Natural killer cell treated with Interleukin-12 subunit alpha and Interleukin-12 subunit beta and Interleukin-15 and Interleukin-18, amount 100 ng/mL, for 72 hours (primary cell): ENCODE results near the gene CHRNE. TPM values are rescaled to one million over a fixed set of nuclear protein-coding genes. Genes with fewer than 3 reads are reported as not detected.

Source experiments
- ATAC-seq, 2 donors: fragments of 150-1000 bp; cut with Tn5 transposase in 1 of 2; sonication (Bioruptor Pico), chemical (Tn5 transposase) in 1 of 2; 2 replicates each; pipeline ENCODE4 v1.10.0; 2021
- DNase-seq: peaks from one replicate; pipeline ENCODE4 v3.0.0; 2022; ENCODE audit warnings: low spot score
- H3K27ac Mint-ChIP-seq, 2 donors: 1 replicate in 1 of 2; 2 replicates in 1 of 2; pipeline ENCODE4 v1.8.0; 2022; ENCODE audit warnings: mixed read lengths in 2 of 2, mild to moderate bottlenecking in 1 of 2, moderate library complexity in 1 of 2
- H3K27me3 Mint-ChIP-seq, 2 donors: 1 replicate in 1 of 2; 2 replicates in 1 of 2; pipeline ENCODE4 v1.8.0; 2022; ENCODE audit warnings: mixed read lengths in 2 of 2
- H3K36me3 Mint-ChIP-seq: one replicate; pipeline ENCODE4 v1.8.0; 2022; ENCODE audit warnings: mixed read lengths
- H3K4me1 Mint-ChIP-seq, 2 donors: 1 replicate in 1 of 2; 2 replicates in 1 of 2; pipeline ENCODE4 v1.8.0; 2022; ENCODE audit warnings: low read depth in 2 of 2, mixed read lengths in 2 of 2, mild to moderate bottlenecking in 1 of 2
- H3K4me3 Mint-ChIP-seq: one replicate; pipeline ENCODE4 v1.8.0; 2022; ENCODE audit warnings: mixed read lengths
- H3K9me3 Mint-ChIP-seq: 2 replicates; pipeline ENCODE4 v1.8.0; 2022; ENCODE audit warnings: mixed read lengths
- total RNA-seq, 2 donors: library from RNA; stranded (reverse); gene quantifications; one replicate each; pipeline ENCODE4 v1.2.3, GENCODE V29; 2022

The CHRNE gene
- total RNA-seq, 2 donors from 2014 or later = 3.9 to 7.6 TPM

- peaks cover 17 to 34% of the 10 kb centered on the region in 2 donors for H3K4me1 Mint-ChIP-seq
- H3K4me3 Mint-ChIP-seq = no peak overlapping the region
- no peaks in the 10 kb centered on the region for H3K27me3 Mint-ChIP-seq
- ATAC-seq (no peak), DNase-seq (no peak)
- peaks cover 4% of the 10 kb centered on the region for H3K9me3 Mint-ChIP-seq
- no peak overlapping the region for H3K27ac Mint-ChIP-seq
- H3K36me3 Mint-ChIP-seq = peaks cover 6% of the 10 kb centered on the region
Observed at GRCh38 chr17:4856937-4857314, 46.0 kb downstream of the CHRNE start.

DNA sequence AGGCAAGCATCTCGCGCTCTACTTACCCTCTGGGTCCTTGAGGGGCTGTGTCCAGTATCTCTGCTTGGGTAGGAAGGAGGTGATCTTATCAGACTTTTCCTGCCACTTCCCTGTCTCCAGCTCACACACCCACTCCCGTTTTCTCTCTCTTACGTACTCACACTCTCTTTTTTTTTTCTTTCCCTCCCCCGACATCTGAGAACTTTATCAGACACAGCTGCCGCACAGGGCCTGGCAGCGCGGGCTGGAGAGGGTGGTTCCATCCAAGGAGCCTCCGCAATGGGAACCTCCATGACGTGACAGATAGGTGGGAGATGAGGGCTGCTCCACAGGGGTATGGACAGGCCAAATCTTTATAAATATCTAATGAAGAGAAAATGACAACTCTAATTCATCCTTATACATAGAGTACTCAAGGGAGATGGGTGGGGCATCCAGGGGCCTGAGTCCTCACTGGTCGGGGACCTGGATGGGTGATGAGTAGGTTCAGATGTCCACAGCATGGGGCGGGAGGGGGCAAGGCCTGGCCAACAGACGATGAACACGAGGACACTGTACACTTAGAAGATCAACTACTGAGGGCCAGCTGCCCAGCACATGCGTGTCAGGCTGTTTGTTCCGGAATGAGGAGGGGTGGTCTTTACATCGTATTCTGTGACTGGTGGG is 46.5 kb downstream of the CHRNE start:
- Mint-ChIP-seq H3K36me3 (peaks cover 7% of the 10 kb centered on the region), H3K27me3 (no peaks in the 10 kb centered on the region), H3K4me1 (peaks cover 22 to 37% of the 10 kb centered on the region in 2 donors), H3K4me3 (no peak overlapping the region), H3K9me3 (peaks cover 5% of the 10 kb centered on the region), H3K27ac (no peak overlapping the region)
- ATAC-seq (no peak), DNase-seq (no peak)

GRCh38 chr17:4854111-4854681 is 48.7 kb downstream of the CHRNE start:
- ATAC-seq (no peak), DNase-seq (no peak)
- H3K9me3 Mint-ChIP-seq = peaks cover 5% of the 10 kb centered on the region
- peak overlapping the region in 1 of 2 donors; percentile 66 for H3K27ac Mint-ChIP-seq
- no peak overlapping the region for H3K4me3 Mint-ChIP-seq
- H3K36me3 Mint-ChIP-seq = peaks cover 7% of the 10 kb centered on the region
- H3K4me1 Mint-ChIP-seq = peaks cover 30 to 46% of the 10 kb centered on the region in 2 donors
- H3K27me3 Mint-ChIP-seq = peaks cover 0 to 3% of the 10 kb centered on the region in 2 donors

DNA sequence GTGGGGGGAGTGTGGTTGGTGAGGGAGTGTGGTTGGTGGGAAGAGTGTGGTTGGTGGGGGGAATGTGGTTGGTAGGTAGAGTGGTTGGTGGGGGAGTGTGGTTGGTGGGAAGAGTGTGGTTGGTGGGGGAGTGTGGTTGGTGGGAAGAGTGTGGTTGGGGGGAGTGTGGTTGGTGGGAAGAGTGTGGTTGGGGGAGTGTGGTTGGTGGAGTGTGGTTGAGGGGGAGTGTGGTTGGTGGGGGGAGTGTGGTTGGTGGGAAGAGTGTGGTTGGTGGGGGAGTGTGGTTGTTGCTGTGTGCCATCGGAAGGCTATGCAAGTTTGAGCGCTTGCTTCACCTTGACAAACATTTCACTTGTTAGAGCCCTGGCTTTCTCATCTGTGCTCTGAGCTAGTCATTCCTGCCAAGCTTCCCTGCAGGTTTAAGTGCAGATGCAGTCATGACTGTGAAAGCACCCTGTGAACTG is 49.7 kb downstream of the CHRNE start:
- Mint-ChIP-seq H3K4me1 (peaks cover 30 to 40% of the 10 kb centered on the region in 2 donors), H3K9me3 (peaks cover 5% of the 10 kb centered on the region), H3K4me3 (no peak overlapping the region), H3K27ac (peak overlapping the region in 1 of 2 donors; percentile 50), H3K27me3 (peaks cover 0 to 3% of the 10 kb centered on the region in 2 donors), H3K36me3 (peaks cover 7% of the 10 kb centered on the region)
- DNase-seq (no peak), ATAC-seq (no peak)

DNA sequence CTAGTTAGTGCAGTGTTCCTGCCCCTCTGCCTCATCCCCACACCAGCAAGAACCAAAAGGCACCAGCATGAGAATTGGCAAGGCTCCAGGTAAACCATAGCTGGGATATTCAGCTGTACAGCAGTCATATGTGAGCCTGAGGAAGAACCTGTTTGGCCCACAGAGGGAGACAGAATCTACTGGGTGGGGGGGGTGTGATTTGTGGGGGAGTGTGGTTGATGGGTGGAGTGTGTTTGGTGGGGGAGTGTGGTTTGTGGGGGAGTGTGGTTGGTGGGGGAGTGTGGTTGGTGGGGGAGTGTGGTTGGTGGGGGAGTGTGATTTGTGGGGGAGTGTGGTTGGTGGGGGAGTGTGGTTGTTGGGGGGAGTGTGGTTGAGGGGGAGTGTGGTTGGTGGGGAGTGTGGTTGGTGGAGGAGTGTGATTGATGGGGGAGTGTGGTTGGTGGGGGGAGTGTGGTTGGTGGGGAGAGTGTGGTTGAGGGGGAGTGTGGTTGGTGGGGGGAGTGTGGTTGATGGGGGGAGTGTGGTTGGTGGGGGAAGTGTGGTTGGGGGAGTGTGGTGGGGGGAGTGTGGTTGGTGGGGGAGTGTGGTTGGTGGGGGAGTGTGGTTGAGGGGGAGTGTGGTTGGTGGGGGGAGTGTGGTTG is 50.2 kb downstream of the CHRNE start:
- DNase-seq (no peak), ATAC-seq (no peak)
- Mint-ChIP-seq H3K27me3 (peaks cover 0 to 3% of the 10 kb centered on the region in 2 donors), H3K36me3 (peaks cover 7% of the 10 kb centered on the region), H3K4me3 (no peak overlapping the region), H3K9me3 (peaks cover 5% of the 10 kb centered on the region), H3K4me1 (peaks cover 32 to 42% of the 10 kb centered on the region in 2 donors), H3K27ac (peak overlapping the region; percentile 15 to 60)

DNA sequence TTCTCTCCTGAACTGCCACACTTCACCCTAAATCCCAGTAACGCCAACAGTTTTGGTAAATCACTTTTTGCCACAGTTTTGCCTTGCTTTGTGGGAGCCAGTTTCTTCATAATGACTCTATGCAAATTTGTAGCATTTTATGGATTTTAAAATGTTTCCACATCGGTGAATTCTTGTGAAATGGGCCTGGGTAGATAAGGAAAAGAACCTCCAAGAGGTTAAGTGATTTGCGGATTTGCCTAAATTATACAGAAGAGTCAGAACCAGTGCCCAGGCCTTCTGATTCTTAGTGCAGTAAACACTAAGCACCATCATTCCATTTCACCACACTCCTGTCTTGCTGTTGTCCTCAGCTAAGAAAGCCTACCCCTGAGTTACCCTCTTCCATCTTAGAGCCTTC is 51.8 kb downstream of the CHRNE start:
- H3K36me3 Mint-ChIP-seq = peaks cover 7% of the 10 kb centered on the region
- no peak overlapping the region for H3K27ac Mint-ChIP-seq
- DNase-seq = no peak
- ATAC-seq = no peak
- H3K4me1 Mint-ChIP-seq = peaks cover 39 to 40% of the 10 kb centered on the region in 2 donors
- peaks cover 0 to 3% of the 10 kb centered on the region in 2 donors for H3K27me3 Mint-ChIP-seq
- peaks cover 5% of the 10 kb centered on the region for H3K9me3 Mint-ChIP-seq
- no peak overlapping the region for H3K4me3 Mint-ChIP-seq

GRCh38 chr17:4850246-4850645 is 52.7 kb downstream of the CHRNE start:
- Mint-ChIP-seq H3K27ac (peak overlapping the region in 1 of 2 donors; percentile 20), H3K36me3 (peaks cover 7% of the 10 kb centered on the region), H3K27me3 (peaks cover 0 to 3% of the 10 kb centered on the region in 2 donors), H3K9me3 (peaks cover 5% of the 10 kb centered on the region), H3K4me1 (peaks cover 43 to 45% of the 10 kb centered on the region in 2 donors), H3K4me3 (no peak overlapping the region)
- no peak for ATAC-seq
- no peak for DNase-seq

DNA sequence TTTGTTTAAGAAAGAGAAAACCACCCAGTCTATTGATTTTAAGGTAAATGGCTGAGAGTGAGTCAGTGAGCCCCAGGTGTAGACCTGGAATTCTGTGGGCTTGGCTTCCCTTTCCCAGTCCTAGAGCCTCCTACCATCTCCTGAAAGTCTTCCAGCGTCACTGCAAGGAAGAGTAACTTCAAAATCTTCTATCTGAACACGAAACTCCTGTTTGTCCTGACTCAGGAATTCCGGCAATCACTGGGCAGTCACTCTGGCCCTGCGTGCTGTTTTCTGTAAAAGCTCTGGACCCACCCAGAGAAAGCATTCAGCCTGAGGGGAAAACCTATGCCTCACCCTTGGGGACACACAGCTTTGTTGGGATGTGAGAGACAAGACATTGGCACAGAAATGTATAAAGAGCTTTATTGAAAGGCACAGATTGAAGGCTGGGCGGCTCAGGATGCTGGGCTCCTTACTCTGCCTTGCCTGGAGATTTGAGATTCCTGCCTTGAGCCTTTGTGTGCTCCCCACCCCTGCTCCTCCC is 53.8 kb downstream of the CHRNE start:
- no peak overlapping the region for H3K4me3 Mint-ChIP-seq
- peaks cover 5% of the 10 kb centered on the region for H3K9me3 Mint-ChIP-seq
- H3K27me3 Mint-ChIP-seq = peaks cover 0 to 3% of the 10 kb centered on the region in 2 donors
- ATAC-seq (no peak), DNase-seq (no peak)
- H3K4me1 Mint-ChIP-seq = peaks cover 37 to 44% of the 10 kb centered on the region in 2 donors
- no peak overlapping the region for H3K27ac Mint-ChIP-seq
- H3K36me3 Mint-ChIP-seq = peaks cover 7% of the 10 kb centered on the region

Other genes with a start within 250 kb of the CHRNE start
- gene PELP1, start 199.0 kb downstream of the CHRNE start, total RNA-seq = 100 to 1,000 TPM in 1 of 2 donors, 10 to 100 TPM in 1; 76.9 to 161 TPM
- 100 to 1,000 TPM; 834 to 935 TPM for gene ARRB2, start 192.5 kb downstream of the CHRNE start, total RNA-seq
- gene MED11, start 171.7 kb downstream of the CHRNE start, total RNA-seq = 10 to 100 TPM; 27.2 to 34.6 TPM
- 1 to 10 TPM; 1.0 to 2.3 TPM for gene ZMYND15, start 163.3 kb downstream of the CHRNE start, total RNA-seq
- gene CXCL16, start 163.2 kb downstream of the CHRNE start, total RNA-seq = 10 to 100 TPM; 22.6 to 46.3 TPM
- not detected for gene TM4SF5, start 131.2 kb downstream of the CHRNE start, total RNA-seq
- gene VMO1, start 116.7 kb downstream of the CHRNE start, total RNA-seq = 10 to 100 TPM in 1 of 2 donors, 1 to 10 TPM in 1; 4.5 to 15.4 TPM
- under 1 TPM in 1 of 2 donors, not detected in 1; 0.38 TPM for gene GLTPD2, start 114.1 kb downstream of the CHRNE start, total RNA-seq
- 100 to 1,000 TPM; 145 to 174 TPM for gene PSMB6, start 106.9 kb downstream of the CHRNE start, total RNA-seq
- 10 to 100 TPM; 38.4 to 46.9 TPM for gene PLD2, start 95.9 kb downstream of the CHRNE start, total RNA-seq
- gene MINK1, start 69.8 kb downstream of the CHRNE start, total RNA-seq = 10 to 100 TPM; 72.4 to 98.2 TPM
- 1 to 10 TPM; 1.3 to 2.3 TPM for gene C17orf107, start 3.6 kb downstream of the CHRNE start, total RNA-seq
- gene GP1BA, start 29.2 kb upstream of the CHRNE start, total RNA-seq = under 1 TPM in 1 of 2 donors, not detected in 1; 0.12 TPM
- 10 to 100 TPM; 85.9 to 91.6 TPM for gene SLC25A11, start 36.9 kb upstream of the CHRNE start, total RNA-seq
- 100 to 1,000 TPM; 144 to 150 TPM for gene RNF167, start 37.2 kb upstream of the CHRNE start, total RNA-seq
- 1,000 to 10,000 TPM; 1,741 to 1,743 TPM for gene PFN1, start 45.4 kb upstream of the CHRNE start, total RNA-seq
- 10 to 100 TPM in 1 of 2 donors, 1 to 10 TPM in 1; 8.7 to 26.1 TPM for gene ENO3, start 48.0 kb upstream of the CHRNE start, total RNA-seq
- 10 to 100 TPM; 51.4 to 71.9 TPM for gene SPAG7, start 64.7 kb upstream of the CHRNE start, total RNA-seq
- 10 to 100 TPM; 51.0 to 87.9 TPM for gene CAMTA2, start 84.6 kb upstream of the CHRNE start, total RNA-seq
- under 1 TPM; 0.31 to 0.56 TPM for gene INCA1, start 94.4 kb upstream of the CHRNE start, total RNA-seq
- gene KIF1C, start 94.9 kb upstream of the CHRNE start, total RNA-seq = 10 to 100 TPM; 39.4 to 80.3 TPM
- not detected for gene SLC52A1, start 132.3 kb upstream of the CHRNE start, total RNA-seq
- 1 to 10 TPM; 2.0 to 4.9 TPM for gene ZFP3, start 175.4 kb upstream of the CHRNE start, total RNA-seq
- gene ZNF232, start 208.8 kb upstream of the CHRNE start, total RNA-seq = 10 to 100 TPM; 14.0 to 15.1 TPM
- gene USP6, start 212.9 kb upstream of the CHRNE start, total RNA-seq = under 1 TPM; 0.06 to 0.21 TPM